H9 (cell line): Measurements from ENCODE around the gene ZNF652. TPM values are rescaled to one million over a fixed set of nuclear protein-coding genes. Genes with fewer than 3 reads are reported as not detected.

Experiments
- DNase-seq: peaks from one replicate; pipeline ENCODE4 v3.0.0-alpha.2; 2017
- H2AFZ ChIP-seq: one replicate; pipeline ENCODE4 v1.6.1; 2013; ENCODE audit warnings: mild to moderate bottlenecking, low read length, control low read depth, moderate library complexity
- H2AK5ac ChIP-seq: 2 replicates; pipeline ENCODE4 v1.6.1; 2013; ENCODE audit warnings: low read length, control low read depth, mixed read lengths; ENCODE audit not compliant: insufficient read length
- H2BK120ac ChIP-seq: one replicate; pipeline ENCODE4 v1.6.1; 2013; ENCODE audit warnings: low read depth, mild to moderate bottlenecking, low read length, control low read depth, inconsistent platforms; ENCODE audit not compliant: poor library complexity, severe bottlenecking
- H2BK12ac ChIP-seq: 2 replicates; pipeline ENCODE4 v1.6.1; 2013; ENCODE audit warnings: low read length, control low read depth, mixed read lengths, low read depth; ENCODE audit not compliant: insufficient read length
- H2BK15ac ChIP-seq: 2 replicates; pipeline ENCODE4 v1.6.1; 2013; ENCODE audit warnings: low read depth, low read length, control low read depth
- H2BK20ac ChIP-seq: one replicate; pipeline ENCODE4 v1.6.1; 2013; ENCODE audit warnings: low read depth, mild to moderate bottlenecking, low read length, control low read depth, inconsistent platforms; ENCODE audit not compliant: poor library complexity, severe bottlenecking
- H2BK5ac ChIP-seq: 2 replicates; pipeline ENCODE4 v1.6.1; 2013; ENCODE audit warnings: low read length, control low read depth, mixed read lengths; ENCODE audit not compliant: insufficient read length
- H3K14ac ChIP-seq: 2 replicates; pipeline ENCODE4 v1.6.1; 2013; ENCODE audit warnings: low read length, control low read depth; ENCODE audit not compliant: insufficient read depth
- H3K18ac ChIP-seq: 2 replicates; pipeline ENCODE4 v1.6.1; 2013; ENCODE audit warnings: low read depth, mild to moderate bottlenecking, mixed read lengths, low read length, control low read depth; ENCODE audit not compliant: insufficient read length
- H3K23ac ChIP-seq: 2 replicates; pipeline ENCODE4 v1.6.1; 2013; ENCODE audit warnings: low read length, control low read depth, mixed read lengths, low read depth; ENCODE audit not compliant: insufficient read length
- H3K23me2 ChIP-seq: 2 replicates; pipeline ENCODE4 v1.6.1; 2013; ENCODE audit warnings: low read depth, mild to moderate bottlenecking, mixed read lengths, low read length, control low read depth; ENCODE audit not compliant: insufficient read length, poor library complexity, severe bottlenecking
- H3K27ac ChIP-seq: 2 replicates; pipeline ENCODE4 v1.5.1; 2013; ENCODE audit warnings: low read length, control low read depth, mixed read lengths, low read depth; ENCODE audit not compliant: insufficient read length
- H3K27me3 ChIP-seq: 2 replicates; pipeline ENCODE4 v1.6.1; 2013; ENCODE audit warnings: low read length, control low read depth, inconsistent platforms; ENCODE audit not compliant: insufficient read depth
- H3K4ac ChIP-seq: 2 replicates; pipeline ENCODE4 v1.6.1; 2013; ENCODE audit warnings: low read depth, mild to moderate bottlenecking, control low read depth, inconsistent platforms, low read length, moderate library complexity
- H3K4me1 ChIP-seq: 2 replicates; pipeline ENCODE4 v1.6.1; 2013; ENCODE audit warnings: low read length, control low read depth, inconsistent platforms; ENCODE audit not compliant: insufficient read depth
- H3K4me2 ChIP-seq: 2 replicates; pipeline ENCODE4 v1.6.1; 2013; ENCODE audit warnings: low read length, control low read depth, mixed read lengths; ENCODE audit not compliant: insufficient read length, insufficient read depth
- H3K56ac ChIP-seq: 2 replicates; pipeline ENCODE4 v1.6.1; 2013; ENCODE audit warnings: low read depth, mild to moderate bottlenecking, mixed read lengths, low read length, control low read depth; ENCODE audit not compliant: insufficient read length
- H3K79me1 ChIP-seq: 2 replicates; pipeline ENCODE4 v1.6.1; 2013; ENCODE audit warnings: low read depth, mild to moderate bottlenecking, moderate library complexity, low read length, control low read depth, inconsistent platforms; ENCODE audit not compliant: insufficient read depth, poor library complexity, severe bottlenecking
- H3K79me2 ChIP-seq: 2 replicates; pipeline ENCODE4 v1.6.1; 2013; ENCODE audit warnings: low read length, control low read depth, inconsistent platforms; ENCODE audit not compliant: insufficient read depth
- H3K9ac ChIP-seq: 2 replicates; pipeline ENCODE4 v1.6.1; 2013; ENCODE audit warnings: low read length, control low read depth, mixed read lengths; ENCODE audit not compliant: insufficient read length; ENCODE audit errors: extremely low read depth
- H3K9me3 ChIP-seq: one replicate; pipeline ENCODE4 v1.6.1; 2013; ENCODE audit warnings: low read depth, low read length, inconsistent platforms; ENCODE audit not compliant: control insufficient read depth
- H3T11ph ChIP-seq: one replicate; pipeline ENCODE4 v1.6.1; 2013; ENCODE audit warnings: mild to moderate bottlenecking, low read length, control low read depth, inconsistent platforms
- H4K20me1 ChIP-seq: one replicate; pipeline ENCODE4 v1.6.1; 2013; ENCODE audit not compliant: control insufficient read depth, insufficient read length, insufficient read depth
- H4K5ac ChIP-seq: 2 replicates; pipeline ENCODE4 v1.6.1; 2013; ENCODE audit warnings: low read depth, mild to moderate bottlenecking, mixed read lengths, low read length, control low read depth; ENCODE audit not compliant: insufficient read length
- H4K8ac ChIP-seq: replicated peaks from 2 replicates; pipeline ENCODE4 v1.6.1; 2013; ENCODE audit warnings: low read length, control low read depth, mixed read lengths, low read depth; ENCODE audit not compliant: insufficient read length
- H4K91ac ChIP-seq: 2 replicates; pipeline ENCODE4 v1.6.1; 2013; ENCODE audit warnings: low read depth, mild to moderate bottlenecking, moderate library complexity, mixed read lengths, low read length, control low read depth; ENCODE audit not compliant: insufficient read length
- H3K27ac Mint-ChIP-seq, 3 experiments: 2 replicates in 2 of 3; 3 replicates in 1 of 3; pipeline ENCODE4 v1.8.0; 2020 to 2021; ENCODE audit warnings: mixed read lengths in 3 of 3, mild to moderate bottlenecking in 1 of 3, moderate library complexity in 1 of 3
- H3K27me3 Mint-ChIP-seq: 2 replicates; pipeline ENCODE4 v1.8.0; 2021; ENCODE audit warnings: low read depth, mild to moderate bottlenecking, moderate library complexity, mixed read lengths
- H3K36me3 Mint-ChIP-seq, 3 experiments: 2 replicates in 2 of 3; 3 replicates in 1 of 3; pipeline ENCODE4 v1.8.0; 2020 to 2021; ENCODE audit warnings: low read depth in 3 of 3, mixed read lengths in 3 of 3; ENCODE audit not compliant: insufficient read depth in 1 of 3
- H3K4me1 Mint-ChIP-seq, 2 experiments: 2 replicates each; pipeline ENCODE4 v1.8.0; 2020; ENCODE audit warnings: mixed read lengths in 2 of 2
- H3K4me3 Mint-ChIP-seq, 2 experiments: 2 replicates in 1 of 2; 3 replicates in 1 of 2; pipeline ENCODE4 v1.8.0; 2020 to 2021; ENCODE audit warnings: mild to moderate bottlenecking in 2 of 2, mixed read lengths in 2 of 2, moderate library complexity in 1 of 2
- H3K9me3 Mint-ChIP-seq, 2 experiments: 2 replicates in 1 of 2; 3 replicates in 1 of 2; pipeline ENCODE4 v1.8.0; 2020; ENCODE audit warnings: mild to moderate bottlenecking in 2 of 2, mixed read lengths in 2 of 2, moderate library complexity in 1 of 2
- CTCF ChIP-seq: fragments of 200-600 bp; sonication (generic); conservative IDR thresholded peaks from 3 replicates; pipeline ENCODE4 v1.8.0; 2021; ENCODE audit warnings: antibody characterized with exemption, mild to moderate bottlenecking
- WGBS: extraction: QIAGEN DNeasy Blood & Tissue Kit; methylation state at CpG from one replicate; pipeline ENCODE4 v1.1.7; 2013; ENCODE audit warnings: missing lambda C conversion rate, low lambda C conversion rate, mixed read lengths; ENCODE audit not compliant: insufficient read length; ENCODE audit errors: extremely low coverage; 5-methylcytosine and 5-hydroxymethylcytosine counted together
- total RNA-seq: library from RNA; stranded (reverse); gene quantifications from 2 replicates; pipeline ENCODE4 v1.2.1, GENCODE V29; 2021

Gene ZNF652
- total RNA-seq, 1 experiment from 2014 or later: 33.6 TPM

- H4K8ac ChIP-seq: no peak overlapping the region
- WGBS: no CpG with 5 or more reads among the region's 1 CpG
- H3K79me1 ChIP-seq: no peaks in the 10 kb centered on the region
- H3K23ac ChIP-seq: no peak overlapping the region
- H3K9ac ChIP-seq: no peak overlapping the region
- H3K4me1 ChIP-seq: peaks cover 6% of the 10 kb centered on the region; the same call in 1 of the 2 replicates
- Mint-ChIP-seq H3K36me3 (no peaks in the 10 kb centered on the region), H3K27ac (peak overlapping the region in 1 of 3 experiments; percentile 77; a peak in 1 of 7 replicates), H3K4me1 (peaks cover 28 to 51% of the 10 kb centered on the region in 2 experiments), H3K9me3 (no peaks in the 10 kb centered on the region), H3K4me3 (no peak overlapping the region), H3K27me3 (no peaks in the 10 kb centered on the region)
- H2BK15ac ChIP-seq: no peak overlapping the region
- H3T11ph ChIP-seq: no peak overlapping the region
- no peaks in the 10 kb centered on the region for H3K9me3 ChIP-seq
- no peak overlapping the region for H2BK120ac ChIP-seq
- no peak overlapping the region for H4K5ac ChIP-seq
- no peaks in the 10 kb centered on the region for H3K27me3 ChIP-seq
- no peak overlapping the region for H3K14ac ChIP-seq
- H3K56ac ChIP-seq: no peak overlapping the region
- TF ChIP-seq CTCF: no peak
- no peak overlapping the region for H3K4me2 ChIP-seq
- H3K23me2 ChIP-seq: peaks cover 2% of the 10 kb centered on the region
- H2BK12ac ChIP-seq: no peak overlapping the region
- no peak overlapping the region for H2AFZ ChIP-seq
- no peak overlapping the region for H3K18ac ChIP-seq
- no peak overlapping the region for H2AK5ac ChIP-seq
- no peak overlapping the region for H3K27ac ChIP-seq
- H2BK5ac ChIP-seq: no peak overlapping the region
- no peak overlapping the region for H4K91ac ChIP-seq
- peak; percentile 10 for DNase-seq
- H3K79me2 ChIP-seq: no peaks in the 10 kb centered on the region
- H2BK20ac ChIP-seq: no peak overlapping the region
- no peak overlapping the region for H3K4ac ChIP-seq
- H4K20me1 ChIP-seq: no peaks in the 10 kb centered on the region
These were observed 7.0 kb upstream of the ZNF652 start for GRCh38 chr17:49369089-49369488.
